CD4-positive, alpha-beta T cell treated with Interleukin-6 at 100 ng/mL for 8 hours (primary cell): Measurements from ENCODE around the gene APOA5.
A peak's percentile ranks its signal among the peaks of the same experiment; 100 is the strongest.
"Not testable (repeated sequence)": the region's sequence is repeated elsewhere in the genome, so short reads cannot be mapped to it uniquely, and the experiment has no call there.

Experiments used
- DNase-seq: peaks from one replicate; pipeline ENCODE4 v3.0.0-alpha.2; 2020; ENCODE audit warnings: mixed read lengths, low spot score

The APOA5 gene, protein sequence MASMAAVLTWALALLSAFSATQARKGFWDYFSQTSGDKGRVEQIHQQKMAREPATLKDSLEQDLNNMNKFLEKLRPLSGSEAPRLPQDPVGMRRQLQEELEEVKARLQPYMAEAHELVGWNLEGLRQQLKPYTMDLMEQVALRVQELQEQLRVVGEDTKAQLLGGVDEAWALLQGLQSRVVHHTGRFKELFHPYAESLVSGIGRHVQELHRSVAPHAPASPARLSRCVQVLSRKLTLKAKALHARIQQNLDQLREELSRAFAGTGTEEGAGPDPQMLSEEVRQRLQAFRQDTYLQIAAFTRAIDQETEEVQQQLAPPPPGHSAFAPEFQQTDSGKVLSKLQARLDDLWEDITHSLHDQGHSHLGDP

DNA sequence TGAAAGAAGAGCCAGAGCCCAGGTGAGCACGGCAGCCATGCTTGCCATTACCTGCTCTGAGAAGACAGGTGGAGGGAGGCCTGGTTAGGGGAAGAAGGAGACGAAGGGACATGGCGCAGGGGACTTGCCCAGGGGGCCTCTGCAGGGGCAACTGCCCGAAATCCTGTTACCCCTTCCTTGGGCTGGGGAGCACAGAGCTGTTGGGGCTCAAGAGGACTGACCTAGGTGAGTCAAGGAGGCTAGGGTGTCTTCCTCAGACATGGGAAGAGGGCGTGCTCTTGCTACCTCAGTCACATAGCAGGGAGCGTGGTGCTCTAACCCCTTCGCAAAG lies at the start of gene APOA5:
TSS of gene APOA5 (minus strand) at position 67 of the 331 bp plus-strand sequence. CDS start at position 48, 19 bp downstream.
- DNase-seq: no peak

GRCh38 chr11:116840746-116841296 lies 49.1 kb upstream of the APOA5 start:
- no peak for DNase-seq

DNA sequence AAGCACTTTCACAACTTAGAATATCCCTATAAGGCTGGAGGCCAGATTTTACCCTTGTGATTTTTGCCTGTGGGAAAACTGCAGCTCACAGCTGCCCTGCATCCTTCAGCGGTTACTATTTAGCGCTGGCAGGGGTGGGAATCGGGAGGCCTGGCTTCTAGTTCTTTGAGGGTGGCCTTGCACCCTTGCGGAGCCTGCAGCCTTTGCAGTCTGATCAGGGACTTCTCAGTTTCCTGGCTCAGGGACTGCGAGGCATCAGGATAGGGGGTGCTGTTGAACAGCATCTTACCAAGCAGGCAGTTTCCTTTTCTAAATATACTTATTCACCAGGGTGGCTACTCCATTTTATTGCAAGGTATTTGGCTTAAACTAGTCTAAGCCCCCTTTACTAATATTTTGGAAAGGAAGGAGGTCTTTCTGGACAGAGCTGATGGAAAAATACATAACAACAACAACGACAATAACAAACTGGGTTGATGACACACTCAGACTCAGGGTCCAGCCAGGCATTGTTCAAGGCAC lies 48.6 kb upstream of the APOA5 start:
- no peak for DNase-seq

DNA sequence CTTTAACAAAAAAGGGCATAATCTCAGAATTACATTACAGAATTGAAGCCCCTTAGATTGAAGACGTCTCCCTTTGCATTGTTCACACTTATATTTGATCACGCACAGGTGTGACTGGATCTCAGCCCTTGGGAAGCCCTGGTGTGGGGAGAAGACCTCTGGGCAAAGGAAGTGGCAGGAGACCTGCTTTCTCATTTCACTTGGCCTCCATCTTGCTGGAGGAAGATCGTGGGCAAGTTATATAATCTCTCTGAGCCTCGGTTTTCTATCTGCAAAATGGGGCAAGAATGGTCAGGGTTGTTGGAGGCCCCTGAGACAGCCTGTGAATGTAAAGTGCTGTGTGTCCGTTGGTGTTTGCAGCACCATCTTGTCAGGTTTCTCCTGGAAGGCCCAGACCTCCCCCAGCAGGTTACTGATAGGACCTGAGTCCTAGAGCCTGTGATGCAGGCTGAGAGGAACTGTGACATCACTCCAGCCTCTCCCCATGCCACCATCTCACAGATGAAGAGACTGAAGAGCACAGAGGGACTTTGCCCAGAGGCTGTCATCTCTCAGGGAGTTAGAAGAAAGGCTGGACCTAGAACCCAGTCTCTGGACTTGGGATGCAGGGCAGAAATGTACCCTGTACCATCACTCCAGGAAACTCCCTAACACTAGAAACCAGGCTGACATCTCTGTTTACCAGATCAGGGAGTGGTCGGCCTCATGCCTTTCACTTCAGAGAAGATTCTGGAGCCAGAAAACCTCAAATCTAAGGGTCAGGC lies 46.8 kb upstream of the APOA5 start:
- no peak for DNase-seq

GRCh38 chr11:116837231-116838091 lies 45.8 kb upstream of the APOA5 start, which contains the start of gene APOA1:
Gene APOA1 (minus strand): TSS chr11:116837622. CDS start chr11:116837387, 235 bp downstream.
- no peak for DNase-seq

DNA sequence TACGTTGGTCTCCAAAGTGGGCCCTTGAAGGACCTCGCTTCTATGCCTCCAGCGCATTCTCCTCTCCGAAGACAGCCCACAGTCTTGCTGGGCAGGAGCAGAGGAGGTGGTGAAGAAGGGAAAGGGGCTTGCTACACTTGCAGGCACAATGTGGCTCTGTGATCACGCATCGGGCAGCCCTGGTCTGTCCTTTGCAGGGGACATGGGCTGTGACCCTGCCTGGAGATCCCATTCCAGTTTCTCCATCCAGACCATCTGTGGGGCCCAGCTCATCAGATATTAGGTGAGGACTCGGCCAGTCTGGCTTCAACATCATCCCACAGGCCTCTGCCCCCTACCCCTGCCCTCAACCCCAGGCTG lies 44.9 kb upstream of the APOA5 start:
- no peak for DNase-seq

- DNase-seq: peak; percentile 83
Measured at GRCh38 chr11:116835791-116836631, 44.3 kb upstream of the APOA5 start.

- DNase-seq: no peak
Measured at GRCh38 chr11:116835042-116835772, 43.5 kb upstream of the APOA5 start.

GRCh38 chr11:116834535-116835041 lies 42.9 kb upstream of the APOA5 start:
- DNase-seq: not testable (repeated sequence)

GRCh38 chr11:116833816-116834534 lies 42.3 kb upstream of the APOA5 start:
- no peak for DNase-seq

DNA sequence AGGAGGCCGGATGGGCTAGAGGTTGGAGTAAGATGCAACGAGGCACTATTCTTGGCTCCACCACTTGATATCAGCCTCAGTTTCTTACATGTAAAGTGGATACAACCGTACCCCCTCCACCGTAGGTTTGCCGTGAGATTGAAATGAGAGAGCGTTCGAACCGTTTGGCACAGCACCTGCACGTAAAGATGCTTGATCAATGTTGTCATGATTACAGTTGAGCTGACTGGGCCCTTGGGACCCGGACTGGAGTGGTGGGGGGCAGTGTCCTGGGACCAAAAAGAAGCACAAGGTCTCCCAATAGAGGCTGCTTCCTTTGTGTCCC lies 41.8 kb upstream of the APOA5 start:
- DNase-seq: no peak

DNA sequence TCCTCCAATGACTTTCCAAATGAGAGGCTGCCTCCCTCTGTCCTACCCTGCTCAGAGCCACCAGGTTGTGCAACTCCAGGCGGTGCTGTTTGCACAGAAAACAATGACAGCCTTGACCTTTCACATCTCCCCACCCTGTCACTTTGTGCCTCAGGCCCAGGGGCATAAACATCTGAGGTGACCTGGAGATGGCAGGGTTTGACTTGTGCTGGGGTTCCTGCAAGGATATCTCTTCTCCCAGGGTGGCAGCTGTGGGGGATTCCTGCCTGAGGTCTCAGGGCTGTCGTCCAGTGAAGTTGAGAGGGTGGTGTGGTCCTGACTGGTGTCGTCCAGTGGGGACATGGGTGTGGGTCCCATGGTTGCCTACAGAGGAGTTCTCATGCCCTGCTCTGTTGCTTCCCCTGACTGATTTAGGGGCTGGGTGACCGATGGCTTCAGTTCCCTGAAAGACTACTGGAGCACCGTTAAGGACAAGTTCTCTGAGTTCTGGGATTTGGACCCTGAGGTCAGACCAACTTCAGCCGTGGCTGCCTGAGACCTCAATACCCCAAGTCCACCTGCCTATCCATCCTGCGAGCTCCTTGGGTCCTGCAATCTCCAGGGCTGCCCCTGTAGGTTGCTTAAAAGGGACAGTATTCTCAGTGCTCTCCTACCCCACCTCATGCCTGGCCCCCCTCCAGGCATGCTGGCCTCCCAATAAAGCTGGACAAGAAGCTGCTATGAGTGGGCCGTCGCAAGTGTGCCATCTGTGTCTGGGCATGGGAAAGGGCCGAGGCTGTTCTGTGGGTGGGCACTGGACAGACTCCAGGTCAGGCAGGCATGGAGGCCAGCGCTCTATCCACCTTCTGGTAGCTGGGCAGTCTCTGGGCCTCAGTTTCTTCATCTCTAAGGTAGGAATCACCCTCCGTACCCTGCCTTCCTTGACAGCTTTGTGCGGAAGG lies 40.9 kb upstream of the APOA5 start:
- no peak for DNase-seq

GRCh38 chr11:116831790-116832349 lies 40.2 kb upstream of the APOA5 start:
- no peak for DNase-seq

DNA sequence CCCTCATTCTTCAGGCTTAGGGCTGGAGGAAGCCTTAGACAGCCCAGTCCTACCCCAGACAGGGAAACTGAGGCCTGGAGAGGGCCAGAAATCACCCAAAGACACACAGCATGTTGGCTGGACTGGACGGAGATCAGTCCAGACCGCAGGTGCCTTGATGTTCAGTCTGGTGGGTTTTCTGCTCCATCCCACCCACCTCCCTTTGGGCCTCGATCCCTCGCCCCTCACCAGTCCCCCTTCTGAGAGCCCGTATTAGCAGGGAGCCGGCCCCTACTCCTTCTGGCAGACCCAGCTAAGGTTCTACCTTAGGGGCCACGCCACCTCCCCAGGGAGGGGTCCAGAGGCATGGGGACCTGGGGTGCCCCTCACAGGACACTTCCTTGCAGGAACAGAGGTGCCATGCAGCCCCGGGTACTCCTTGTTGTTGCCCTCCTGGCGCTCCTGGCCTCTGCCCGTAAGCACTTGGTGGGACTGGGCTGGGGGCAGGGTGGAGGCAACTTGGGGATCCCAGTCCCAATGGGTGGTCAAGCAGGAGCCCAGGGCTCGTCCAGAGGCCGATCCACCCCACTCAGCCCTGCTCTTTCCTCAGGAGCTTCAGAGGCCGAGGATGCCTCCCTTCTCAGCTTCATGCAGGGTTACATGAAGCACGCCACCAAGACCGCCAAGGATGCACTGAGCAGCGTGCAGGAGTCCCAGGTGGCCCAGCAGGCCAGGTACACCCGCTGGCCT lies 38.7 kb upstream of the APOA5 start:
- no peak for DNase-seq

DNA sequence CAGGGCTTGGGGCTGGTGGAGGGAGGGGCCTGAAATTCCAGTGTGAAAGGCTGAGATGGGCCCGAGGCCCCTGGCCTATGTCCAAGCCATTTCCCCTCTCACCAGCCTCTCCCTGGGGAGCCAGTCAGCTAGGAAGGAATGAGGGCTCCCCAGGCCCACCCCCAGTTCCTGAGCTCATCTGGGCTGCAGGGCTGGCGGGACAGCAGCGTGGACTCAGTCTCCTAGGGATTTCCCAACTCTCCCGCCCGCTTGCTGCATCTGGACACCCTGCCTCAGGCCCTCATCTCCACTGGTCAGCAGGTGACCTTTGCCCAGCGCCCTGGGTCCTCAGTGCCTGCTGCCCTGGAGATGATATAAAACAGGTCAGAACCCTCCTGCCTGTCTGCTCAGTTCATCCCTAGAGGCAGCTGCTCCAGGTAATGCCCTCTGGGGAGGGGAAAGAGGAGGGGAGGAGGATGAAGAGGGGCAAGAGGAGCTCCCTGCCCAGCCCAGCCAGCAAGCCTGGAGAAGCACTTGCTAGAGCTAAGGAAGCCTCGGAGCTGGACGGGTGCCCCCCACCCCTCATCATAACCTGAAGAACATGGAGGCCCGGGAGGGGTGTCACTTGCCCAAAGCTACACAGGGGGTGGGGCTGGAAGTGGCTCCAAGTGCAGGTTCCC lies 38.0 kb upstream of the APOA5 start, which contains the start of gene APOC3:
TSS of gene APOC3 (plus strand) at position 383 of the 659 bp plus-strand sequence. CDS start 676 bp downstream, outside the sequence.
- DNase-seq: no peak

DNA sequence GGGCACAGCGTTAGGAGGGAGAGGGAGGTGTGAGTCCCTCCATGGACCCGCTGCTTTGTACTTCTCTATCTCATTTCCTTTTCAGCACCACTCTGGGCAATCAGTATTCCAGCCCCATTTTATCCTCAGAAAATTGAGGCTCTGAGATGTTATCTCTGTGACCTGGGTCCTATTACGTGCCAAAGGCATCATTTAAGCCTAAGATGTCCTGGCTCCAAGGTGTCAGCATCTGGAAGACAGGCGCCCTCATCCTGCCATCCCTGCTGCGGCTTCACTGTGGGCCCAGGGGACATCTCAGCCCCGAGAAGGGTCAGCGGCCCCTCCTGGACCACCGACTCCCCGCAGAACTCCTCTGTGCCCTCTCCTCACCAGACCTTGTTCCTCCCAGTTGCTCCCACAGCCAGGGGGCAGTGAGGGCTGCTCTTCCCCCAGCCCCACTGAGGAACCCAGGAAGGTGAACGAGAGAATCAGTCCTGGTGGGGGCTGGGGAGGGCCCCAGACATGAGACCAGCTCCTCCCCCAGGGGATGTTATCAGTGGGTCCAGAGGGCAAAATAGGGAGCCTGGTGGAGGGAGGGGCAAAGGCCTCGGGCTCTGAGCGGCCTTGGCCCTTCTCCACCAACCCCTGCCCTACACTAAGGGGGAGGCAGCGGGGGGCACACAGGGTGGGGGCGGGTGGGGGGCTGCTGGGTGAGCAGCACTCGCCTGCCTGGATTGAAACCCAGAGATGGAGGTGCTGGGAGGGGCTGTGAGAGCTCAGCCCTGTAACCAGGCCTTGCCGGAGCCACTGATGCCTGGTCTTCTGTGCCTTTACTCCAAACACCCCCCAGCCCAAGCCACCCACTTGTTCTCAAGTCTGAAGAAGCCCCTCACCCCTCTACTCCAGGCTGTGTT lies 37.2 kb upstream of the APOA5 start:
- DNase-seq: no peak
